Tibial nerve (tissue), 4 donors: ENCODE measurements around the gene NDUFS7.

Experiments used
- CTCF ChIP-seq, 5 experiments: fragments of 200-600 bp in 3 of 5; fragments of 450-650 bp in 2 of 5; sonication (generic) in 3 of 5; IDR thresholded peaks; one replicate each; pipeline ENCODE4 v1.5.1; 2016 to 2019; ENCODE audit warnings: antibody characterized with exemption in 5 of 5, mild to moderate bottlenecking in 3 of 5, moderate library complexity in 2 of 5
- EP300 ChIP-seq, 2 donors: sonication (generic); formaldehyde crosslinking; IDR thresholded peaks; one replicate each; pipeline ENCODE4 v1.6.1; 2017; ENCODE audit warnings: antibody characterized with exemption in 2 of 2, mild to moderate bottlenecking in 1 of 2
- POLR2A ChIP-seq, 2 donors: fragments of 450-650 bp; IDR thresholded peaks; one replicate each; pipeline ENCODE4 v1.6.1; 2017; ENCODE audit warnings: antibody characterized with exemption in 2 of 2, mild to moderate bottlenecking in 2 of 2, moderate library complexity in 2 of 2

GRCh38 chr19:1438035-1438932 is 54.6 kb downstream of the NDUFS7 start, which contains the start of gene RPS15:
- TF ChIP-seq EP300 (IDR thresholded peaks at IDR 0.05) (peak; percentile 88 to 99), CTCF (IDR thresholded peaks at IDR 0.05) (peak; percentile 96 to 98 (median 97)), POLR2A (IDR thresholded peaks at IDR 0.05) (peak; percentile 76 to 94)
